ENCODE results near the gene PARVG.

The PARVG gene, protein sequence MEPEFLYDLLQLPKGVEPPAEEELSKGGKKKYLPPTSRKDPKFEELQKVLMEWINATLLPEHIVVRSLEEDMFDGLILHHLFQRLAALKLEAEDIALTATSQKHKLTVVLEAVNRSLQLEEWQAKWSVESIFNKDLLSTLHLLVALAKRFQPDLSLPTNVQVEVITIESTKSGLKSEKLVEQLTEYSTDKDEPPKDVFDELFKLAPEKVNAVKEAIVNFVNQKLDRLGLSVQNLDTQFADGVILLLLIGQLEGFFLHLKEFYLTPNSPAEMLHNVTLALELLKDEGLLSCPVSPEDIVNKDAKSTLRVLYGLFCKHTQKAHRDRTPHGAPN

DNA sequence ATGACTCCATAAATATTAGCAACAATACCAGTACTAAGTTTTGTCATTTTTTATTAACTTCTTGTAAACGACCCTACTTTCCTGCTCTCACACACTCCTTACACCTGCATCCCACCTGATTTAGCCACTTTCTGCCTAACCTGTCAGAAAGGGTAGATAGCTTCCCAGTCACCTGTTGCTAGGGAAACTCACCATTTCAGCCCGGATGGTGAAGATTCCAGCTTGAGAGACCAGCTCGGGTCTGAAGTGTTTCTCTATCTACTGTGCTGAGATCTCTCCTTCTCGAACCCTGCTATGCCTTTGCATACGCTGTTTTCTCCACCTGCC lies at the start of gene PARVG:
Gene PARVG, plus strand, starts transcription at position 220 of the 327 bp plus-strand sequence. CDS start 2,405 bp downstream, outside the sequence.
- peak; percentile 4 for DNase-seq

DNA sequence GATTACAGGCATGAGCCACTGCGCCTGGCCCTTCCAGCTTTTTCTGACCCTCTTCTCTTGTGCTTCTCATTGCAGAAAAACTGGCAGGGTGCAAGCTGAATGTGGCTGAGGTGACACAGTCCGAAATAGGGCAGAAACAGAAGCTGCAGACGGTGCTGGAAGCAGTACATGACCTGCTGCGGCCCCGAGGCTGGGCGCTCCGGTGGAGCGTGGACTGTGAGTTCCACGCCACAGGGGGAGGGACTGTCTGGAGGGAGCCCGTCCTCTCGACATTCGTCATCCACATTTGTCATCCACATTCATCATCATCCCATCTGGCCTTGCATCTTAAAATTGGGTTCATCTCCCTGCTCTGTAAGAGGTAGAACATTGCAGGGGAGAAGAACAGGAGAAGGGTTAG lies 49.3 kb upstream of the PARVG start:
- DNase-seq: no peak

DNA sequence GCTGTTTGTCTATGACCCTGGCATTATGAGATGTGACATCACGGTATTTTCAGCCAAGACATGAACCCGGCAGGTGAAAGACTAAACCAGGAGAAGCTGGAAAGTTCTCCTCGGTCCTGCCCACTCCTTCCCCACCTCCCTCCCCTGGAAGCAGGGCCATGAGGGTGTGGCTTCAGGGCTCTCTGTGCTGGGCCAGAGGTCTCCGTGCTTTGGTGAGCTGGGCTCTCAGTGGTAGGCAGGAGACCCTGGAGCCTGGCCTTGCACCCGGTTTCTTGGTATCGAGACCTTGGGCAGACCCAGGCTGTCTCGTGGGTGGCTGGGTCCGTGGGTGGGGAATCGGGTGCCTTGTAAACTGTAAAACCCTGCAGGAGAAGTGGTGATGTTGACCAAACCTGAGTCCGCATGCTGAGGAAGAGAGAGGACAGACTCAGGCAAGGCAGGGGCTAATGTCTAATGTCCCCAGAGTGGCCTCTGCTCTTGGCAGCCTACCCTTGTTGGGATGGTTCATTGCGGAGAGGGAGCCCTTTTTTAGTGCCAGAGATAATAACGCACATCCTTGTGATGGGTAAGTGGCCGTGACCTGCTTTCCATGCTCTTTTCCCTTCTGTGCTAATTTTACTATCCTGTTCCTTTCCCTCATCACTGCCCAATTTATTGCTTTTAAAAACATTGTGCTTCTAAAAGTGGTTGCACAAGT lies 48.6 kb upstream of the PARVG start:
- no peak for DNase-seq

DNA sequence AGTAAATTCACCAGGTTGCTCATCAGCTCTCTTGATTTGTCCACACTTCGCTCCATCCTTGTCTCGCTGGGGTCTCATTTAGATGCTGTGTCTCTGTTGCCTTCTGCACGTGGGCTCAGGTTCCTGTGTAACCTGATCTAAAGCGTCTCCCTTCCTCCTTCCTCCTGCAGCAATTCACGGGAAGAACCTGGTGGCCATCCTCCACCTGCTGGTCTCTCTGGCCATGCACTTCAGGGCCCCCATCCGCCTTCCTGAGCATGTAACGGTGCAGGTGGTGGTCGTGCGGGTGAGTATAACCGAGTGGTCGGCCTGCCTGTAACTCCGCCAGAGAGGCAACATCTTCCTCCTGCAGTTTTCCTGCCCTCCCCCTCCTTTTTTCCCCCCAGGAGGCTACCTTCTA lies 48.0 kb upstream of the PARVG start:
- DNase-seq: no peak

DNA sequence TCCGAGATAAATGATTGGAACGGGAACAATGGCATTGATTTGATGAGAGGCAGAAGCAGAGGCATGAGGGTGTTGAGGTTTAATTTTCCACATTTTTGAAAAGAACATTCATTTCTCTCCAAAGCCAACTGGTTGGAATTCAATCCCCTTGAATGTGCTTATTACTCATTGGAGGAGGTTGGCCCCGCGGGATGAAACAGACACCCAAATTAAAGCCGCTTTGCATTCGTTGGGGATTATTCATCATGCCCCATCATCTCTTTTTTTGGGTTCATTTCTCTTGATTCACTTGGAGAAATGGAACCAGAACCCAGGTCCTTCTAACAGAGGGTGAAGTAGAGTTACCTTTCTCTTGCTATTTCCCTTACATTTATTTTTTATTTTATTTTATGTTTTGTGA lies 47.6 kb upstream of the PARVG start:
- no peak for DNase-seq

DNA sequence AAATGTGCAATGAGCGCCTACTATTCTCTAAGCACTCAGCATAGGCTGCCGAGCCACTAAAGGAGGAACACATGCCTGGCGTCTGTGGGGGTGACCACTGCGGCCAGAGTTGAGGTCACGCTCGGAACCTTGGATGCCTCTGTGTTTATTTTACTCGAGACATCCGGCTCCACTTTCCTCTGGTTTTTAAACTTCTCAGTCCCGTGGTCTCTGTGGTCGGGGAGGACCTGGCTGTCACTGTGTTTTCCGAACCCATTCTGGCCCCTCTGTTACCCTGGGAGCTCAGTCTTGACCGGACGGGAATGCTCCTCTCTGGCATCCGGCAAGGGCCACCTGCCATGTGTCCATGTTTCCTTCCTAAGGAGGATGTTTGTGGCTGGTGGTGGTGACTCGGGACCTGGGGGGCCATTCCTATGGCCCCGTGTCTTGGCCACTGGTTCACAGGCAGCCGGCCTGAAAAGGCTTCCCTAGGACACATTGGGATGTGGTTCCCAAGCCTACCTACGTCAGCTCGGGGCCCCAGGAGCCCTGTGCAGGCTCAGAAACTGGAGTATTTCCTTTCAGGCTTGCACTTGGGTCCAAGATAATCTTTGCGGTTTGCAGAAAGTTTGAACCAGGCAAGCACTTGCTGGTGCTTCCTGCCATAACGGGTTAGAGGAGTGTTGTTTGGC lies 46.7 kb upstream of the PARVG start:
- peak; percentile 72 for DNase-seq

DNA sequence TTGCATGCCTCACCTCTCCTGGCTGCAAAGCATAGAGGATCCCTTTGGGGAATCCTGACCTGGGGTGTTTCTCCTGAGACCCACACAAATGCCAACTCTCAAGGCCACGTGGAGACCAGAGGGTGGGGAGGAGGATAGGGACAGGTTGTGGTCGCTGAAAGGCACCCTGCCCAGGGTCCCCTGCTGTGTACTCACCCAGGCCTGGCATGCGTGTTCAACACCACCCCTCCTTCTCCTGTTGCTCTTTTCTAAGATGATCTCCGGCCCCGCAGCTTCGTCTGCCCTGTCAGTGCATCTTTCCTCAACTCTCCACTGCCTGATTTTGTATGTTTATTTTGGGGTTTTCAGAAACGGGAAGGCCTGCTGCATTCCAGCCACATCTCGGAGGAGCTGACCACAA lies 44.6 kb upstream of the PARVG start:
- DNase-seq: no peak

DNA sequence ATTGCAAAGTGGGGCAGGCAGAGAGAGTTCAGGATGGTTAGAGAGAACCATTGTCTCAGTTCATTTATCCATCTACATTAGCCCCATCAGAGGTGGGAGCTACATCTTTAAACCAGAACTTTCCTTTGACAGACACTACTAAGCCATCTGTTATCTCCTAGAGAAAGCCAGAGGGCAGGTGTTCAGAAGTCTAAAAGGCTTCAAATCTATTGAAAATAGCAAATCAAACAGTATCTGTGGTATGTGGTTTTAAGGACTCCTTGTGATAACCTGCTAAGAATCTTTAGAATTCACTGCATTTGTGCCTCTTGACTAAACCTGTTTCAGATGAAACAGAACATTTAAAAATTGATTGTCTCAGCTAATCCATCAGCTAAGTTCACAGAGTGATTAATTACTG lies 43.9 kb upstream of the PARVG start:
- DNase-seq: no peak

DNA sequence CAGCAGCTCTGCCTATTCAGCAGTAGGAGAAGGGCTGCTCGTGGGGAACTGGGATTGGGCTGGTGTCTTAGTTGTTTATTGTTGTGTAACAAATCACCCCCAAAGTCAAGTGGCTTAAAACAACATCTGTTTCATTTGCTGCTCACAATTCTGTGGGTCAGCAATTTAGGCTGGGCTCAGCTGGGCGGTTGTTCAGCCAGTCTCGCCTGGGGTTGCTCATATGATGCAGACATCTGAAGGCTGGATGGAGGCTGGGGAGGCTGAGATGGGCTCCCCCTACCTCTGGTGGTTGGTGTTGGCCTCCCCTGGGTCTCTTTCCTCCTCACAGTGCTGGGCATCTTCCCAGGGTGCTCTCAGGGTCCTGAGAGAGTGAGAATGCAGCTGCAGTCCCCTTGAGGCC lies 43.3 kb upstream of the PARVG start:
- DNase-seq: no peak

DNA sequence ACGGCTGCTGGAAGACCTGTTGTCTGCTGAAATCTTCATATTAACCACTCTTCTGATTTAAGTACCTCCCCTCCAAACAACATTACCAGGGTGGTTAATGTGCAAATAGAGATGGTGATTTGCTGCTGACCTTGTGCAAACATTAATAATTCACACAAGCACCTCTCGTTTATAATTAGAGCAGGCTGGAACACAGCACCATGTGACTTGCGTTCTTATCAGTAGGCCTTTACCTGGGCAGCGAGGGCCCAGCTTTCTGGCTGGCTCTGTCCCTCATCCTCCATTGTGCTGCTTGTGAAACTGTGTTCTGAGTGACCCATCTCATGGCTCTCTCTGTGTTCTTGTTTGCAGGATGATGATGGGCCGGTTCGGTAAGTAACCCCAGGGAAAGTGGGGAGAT lies 41.0 kb upstream of the PARVG start:
- DNase-seq: no peak

DNA sequence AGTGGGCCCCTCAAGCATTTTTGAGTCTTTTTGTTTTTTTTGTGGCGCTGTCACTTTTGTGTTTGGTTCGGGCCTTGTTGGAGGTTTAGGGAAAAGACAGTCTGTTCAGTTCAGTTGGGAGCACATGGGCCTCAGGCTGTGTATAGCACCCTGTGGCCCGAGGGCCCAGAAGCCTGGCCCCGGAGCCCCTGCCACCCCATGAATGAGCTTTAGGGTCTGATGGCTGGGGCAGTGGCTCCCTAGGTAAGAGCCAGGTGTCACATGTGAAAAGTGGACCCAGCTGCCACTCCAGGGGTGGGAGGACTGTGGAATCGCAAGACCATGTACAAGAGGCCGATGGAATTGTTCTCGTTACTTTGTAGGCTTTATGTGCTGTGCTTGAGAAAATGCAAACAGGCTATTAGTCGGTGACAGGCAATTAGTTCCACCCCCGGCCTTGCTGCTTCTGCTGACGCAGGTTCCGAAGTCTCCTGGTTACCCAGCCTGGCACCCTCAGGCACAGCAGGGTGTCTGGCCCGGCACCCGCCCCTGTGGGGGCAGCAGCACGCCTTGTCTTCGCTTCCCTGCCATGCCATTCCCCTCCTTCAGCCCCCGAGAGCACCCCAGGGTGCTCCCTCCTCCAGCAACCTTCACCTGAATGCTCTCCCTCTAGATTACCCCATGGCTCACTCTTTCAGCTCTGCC lies 38.2 kb upstream of the PARVG start:
- no peak for DNase-seq

DNA sequence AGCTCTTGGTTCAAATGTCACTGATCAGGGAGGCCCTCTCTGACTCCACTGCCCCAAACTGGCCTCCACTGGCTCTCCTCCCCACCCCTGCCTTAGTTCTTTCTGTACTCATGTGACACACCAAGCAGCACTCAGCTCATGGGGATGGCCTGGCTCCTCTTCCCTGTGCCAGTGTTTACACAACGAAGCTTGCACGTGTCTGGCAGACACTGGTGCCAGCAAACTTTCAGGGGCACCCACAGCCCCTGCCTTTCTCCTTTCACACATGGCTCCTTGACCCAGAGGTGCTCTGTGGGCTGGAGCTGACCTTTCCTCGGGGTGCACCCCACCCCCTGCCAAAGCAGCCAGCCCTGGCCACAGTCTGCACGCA lies 37.6 kb upstream of the PARVG start:
- no peak for DNase-seq

DNA sequence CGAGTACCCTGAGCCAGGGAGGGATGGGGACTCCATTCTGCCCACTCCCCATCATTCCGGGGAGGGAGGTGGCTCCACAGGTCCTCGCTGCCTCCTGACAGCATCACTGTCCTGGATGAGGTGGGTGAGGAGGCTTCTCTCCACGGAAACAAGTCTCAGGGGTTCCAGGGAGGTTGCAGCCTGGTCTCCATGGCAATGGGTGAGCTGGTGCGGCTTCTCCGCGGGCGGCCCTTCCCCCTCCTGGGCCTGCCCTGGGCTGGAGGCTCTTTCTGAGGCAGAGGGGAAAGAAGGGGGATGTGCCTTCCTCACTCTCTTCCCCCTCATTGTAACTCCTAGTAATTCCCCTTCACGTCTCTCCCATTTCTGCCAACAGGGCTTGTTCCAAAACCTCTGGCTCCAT lies 37.1 kb upstream of the PARVG start:
- DNase-seq: no peak

DNA sequence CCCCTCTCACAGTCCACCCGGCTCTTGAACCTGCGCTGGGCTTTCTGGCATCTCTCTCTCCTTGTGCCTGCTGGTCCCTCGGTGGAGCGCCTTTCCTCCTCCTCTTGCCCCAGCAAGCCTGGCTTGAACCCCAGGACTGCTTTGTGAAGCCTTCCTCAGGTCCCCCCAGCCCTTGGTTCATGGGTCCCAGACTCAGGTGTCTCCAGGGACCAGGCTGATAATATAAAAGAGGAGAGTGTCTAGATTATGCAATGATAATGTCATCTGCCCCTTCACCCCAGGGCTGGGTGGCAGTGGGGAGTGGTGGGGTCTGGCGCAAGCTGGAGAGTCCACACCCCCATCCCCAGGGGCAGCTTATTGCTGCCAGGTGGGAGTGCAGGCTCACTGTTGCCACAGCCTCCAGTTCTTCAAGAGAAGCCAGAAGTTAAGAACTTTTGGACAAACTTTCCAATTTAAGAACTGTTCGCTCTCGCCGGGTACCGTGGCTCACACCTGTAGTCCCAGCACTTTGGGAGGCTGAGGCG lies 36.6 kb upstream of the PARVG start:
- DNase-seq: no peak

DNA sequence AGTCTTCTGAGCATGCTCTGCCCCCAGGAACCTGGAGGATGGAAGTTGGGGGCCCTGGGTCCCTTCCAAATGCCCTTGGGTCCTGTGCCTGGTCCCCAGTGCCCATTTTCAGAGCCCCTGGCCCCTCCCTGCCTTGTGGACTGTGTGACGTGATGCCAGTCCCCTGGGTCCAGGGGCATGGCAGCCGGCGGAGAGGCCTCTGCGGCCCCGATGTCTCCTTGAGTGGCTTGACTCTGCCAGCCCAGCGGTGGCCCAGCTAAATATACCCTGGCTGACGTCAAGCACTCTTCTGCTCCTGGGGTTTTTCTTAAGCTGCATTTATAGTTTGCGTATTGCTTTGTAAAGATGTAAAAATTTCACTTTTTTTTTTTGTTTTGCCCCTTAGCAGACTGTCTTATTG lies 35.2 kb upstream of the PARVG start:
- DNase-seq: no peak

DNA sequence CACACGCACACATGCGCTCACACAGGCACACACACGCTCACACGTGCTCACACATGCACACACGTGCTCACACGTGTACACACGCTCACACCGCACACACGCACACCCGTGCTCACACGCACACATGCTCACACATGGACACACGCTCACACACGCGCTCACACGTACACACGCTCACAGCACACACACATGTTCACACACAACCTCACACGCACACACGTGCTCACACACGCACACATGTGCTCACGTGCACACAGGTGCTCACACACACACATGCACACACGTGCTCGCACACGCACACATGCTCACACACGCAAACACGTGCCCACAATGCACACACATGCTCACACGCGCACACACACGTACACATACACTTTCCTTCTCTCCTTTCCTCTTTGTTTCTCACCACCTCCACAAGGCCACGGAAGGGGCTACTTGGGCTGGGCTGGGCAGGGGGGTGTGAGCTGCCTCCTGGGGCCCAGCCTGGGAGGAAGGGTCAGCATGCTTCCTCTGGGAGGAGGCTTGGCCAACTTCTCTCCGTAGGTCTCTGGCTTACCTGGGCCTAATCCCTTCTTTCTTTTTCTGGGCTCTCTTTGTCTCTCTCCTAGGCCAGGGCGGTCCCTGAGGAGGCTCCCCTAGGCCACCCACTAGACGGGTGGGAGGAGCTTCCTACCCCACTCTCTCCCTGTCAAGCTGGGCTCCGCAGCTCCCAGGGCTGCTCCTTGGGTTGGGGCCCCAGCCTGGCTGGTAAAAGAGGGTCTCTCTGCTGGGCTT lies 34.5 kb upstream of the PARVG start:
- DNase-seq: no peak

DNA sequence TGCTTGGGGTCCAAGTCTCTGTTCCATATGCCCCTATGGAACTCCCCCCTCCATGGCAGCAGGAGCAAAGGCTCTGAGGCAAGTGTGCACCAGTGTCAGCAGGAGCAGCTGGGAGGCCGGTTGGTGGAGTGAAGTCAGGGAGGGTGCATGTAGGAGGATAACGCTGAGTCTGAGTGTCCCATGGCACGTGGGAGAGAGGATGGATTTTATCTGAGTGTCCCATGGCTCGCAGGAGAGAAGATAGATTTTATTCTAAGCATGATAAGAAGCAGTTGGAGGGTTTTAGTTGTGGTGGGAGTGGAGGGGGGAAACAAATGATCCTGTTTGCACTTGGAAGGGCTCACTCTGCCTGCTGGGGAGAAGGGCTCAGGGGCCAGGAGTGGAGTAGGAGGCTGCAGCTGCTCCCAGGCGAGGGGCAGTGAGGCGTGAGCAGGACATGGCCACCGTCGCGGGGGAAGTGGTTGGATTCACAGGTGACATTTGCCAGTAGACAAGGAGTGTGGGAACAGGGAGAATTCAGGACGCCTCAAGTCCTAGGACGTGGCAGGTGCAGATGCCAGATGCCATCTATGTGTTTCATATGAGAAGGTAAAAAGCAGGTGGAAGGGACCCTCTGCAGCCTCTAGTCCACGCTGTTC lies 33.6 kb upstream of the PARVG start:
- no peak for DNase-seq

DNA sequence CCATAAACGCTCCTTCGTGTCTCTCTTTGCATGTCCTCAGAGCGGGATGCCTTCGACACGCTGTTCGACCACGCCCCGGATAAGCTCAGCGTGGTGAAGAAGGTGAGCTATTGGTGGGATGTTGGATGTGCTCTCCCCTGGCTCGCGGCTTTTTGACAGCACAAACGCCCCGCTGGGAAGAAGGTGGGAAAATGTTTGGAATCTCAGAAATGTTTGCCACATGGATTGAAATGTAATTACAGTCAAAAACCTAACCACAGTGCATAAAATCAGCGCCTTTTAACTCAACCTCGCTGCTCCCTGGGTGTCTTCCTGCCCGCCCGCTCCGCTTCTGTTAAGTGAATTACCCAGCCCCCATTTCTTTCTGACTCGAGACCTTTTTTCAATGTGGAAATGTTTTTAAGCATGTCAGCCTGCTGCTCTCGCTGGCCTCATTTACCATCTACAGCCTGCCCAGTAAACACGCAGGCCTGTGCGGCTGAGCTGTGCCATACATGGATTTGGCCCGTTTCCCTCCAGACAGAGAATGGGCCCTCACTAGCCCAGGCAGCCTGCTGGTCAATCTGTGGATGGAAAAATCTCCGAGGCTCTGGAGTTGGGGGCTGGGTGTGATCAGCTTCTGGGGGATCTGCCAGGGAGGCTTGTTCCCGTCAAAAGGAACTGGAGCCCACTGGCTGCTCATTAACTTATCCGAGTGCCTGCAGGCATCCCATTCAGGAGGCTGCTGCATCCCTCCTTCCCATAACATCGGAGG lies 32.7 kb upstream of the PARVG start:
- no peak for DNase-seq

DNA sequence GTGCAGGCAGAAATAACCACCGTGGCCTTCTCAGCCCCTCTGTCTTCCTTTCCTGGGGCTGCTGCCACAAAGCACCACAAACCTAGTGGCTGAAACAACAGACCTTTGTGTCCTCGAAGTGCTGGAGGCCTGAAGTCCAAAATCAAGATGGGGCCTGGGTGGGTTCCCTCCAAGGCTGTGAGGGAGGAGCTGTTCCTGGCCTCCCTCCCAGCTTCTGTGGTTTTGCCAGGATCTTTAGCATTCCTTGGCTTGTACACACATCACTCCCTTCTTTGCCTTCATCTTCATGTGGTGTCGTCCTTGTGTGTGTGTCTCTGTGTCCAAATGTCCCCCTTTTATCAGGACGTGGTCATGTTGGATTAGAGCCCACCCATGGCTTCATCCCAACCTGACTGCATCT lies 29.0 kb upstream of the PARVG start:
- DNase-seq: no peak

DNA sequence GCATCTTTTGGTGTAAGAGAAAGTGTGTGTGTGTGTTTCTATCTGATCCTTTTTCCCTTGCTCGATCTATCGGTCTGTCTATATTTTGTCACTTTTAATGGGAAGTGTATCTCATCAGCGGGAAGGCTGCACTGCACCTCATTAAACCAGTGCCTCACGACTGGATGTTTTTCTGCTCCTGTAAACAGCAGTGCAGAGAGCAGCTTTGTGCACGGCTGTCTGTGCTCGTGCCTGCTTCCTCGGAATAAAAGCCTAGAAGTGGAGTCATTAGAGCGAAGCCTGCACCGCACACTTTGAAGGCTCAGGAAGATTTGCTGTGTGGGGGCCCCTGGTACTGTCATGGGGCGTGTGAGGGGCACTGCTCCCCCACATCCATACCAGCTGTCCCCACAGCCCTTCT lies 27.0 kb upstream of the PARVG start:
- no peak for DNase-seq

DNA sequence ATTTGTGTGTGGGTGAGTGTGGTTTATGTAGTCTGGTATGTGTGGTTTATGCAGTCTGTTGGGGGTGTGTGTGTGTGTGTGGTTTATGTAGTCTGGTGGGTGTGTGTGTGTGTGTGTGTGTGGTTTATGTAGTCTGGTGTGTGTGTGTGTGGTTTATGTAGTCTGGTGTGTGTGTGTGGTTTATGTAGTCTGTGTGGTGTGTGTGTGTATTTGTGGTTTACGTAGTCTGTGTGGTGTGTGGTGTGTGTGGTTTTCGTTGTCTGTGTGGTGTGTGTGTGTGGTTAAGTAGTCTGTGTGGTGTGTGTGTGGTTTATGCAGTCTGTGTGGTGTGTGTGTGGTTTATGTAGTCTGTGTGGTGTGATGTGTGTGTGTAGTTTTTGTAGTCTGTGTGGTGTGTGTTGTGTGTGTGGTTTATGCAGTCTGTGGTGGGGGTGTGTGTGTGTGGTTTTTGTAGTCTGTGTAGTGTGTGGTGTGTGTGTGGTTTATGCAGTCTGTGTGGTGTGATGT lies 26.2 kb upstream of the PARVG start:
- no peak for DNase-seq

All from midbrain (tissue), 1 donor.